ENCODE results near the gene MADD. TPM values are rescaled to one million over a fixed set of nuclear protein-coding genes. Genes with fewer than 3 reads are reported as not detected.

MADD gene
- total and polyA plus RNA-seq, 10 of the 15 experiments (the other 5 are each of a cell fraction or from before 2014, with no cell fraction given): 0.47 to 35.4 (median 17.6) TPM

DNA sequence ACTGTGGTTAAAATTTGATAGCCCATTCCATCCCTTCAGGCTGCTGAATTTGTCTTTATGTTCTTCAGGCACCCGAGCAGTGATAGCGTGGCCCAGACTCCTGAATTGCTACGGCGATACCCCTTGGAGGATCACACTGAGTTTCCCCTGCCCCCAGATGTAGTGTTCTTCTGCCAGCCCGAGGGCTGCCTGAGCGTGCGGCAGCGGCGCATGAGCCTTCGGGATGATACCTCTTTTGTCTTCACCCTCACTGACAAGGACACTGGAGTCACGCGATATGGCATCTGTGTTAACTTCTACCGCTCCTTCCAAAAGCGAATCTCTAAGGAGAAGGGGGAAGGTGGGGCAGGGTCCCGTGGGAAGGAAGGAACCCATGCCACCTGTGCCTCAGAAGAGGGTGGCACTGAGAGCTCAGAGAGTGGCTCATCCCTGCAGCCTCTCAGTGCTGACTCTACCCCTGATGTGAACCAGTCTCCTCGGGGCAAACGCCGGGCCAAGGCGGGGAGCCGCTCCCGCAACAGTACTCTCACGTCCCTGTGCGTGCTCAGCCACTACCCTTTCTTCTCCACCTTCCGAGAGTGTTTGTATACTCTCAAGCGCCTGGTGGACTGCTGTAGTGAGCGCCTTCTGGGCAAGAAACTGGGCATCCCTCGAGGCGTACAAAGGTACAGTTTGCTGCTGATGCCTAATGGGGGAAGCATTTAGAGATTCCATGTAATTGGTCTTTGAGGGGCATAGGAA, 4.7 kb downstream of the MADD start (continued):
- TF ChIP-seq RB1 (IDR thresholded peaks at IDR 0.05; ENCODE audit: borderline replicate concordance): no peak
- TF ChIP-seq POLR2A (IDR thresholded peaks at IDR 0.05; ENCODE audit: low read depth, low read length): no peak
- no peak for TF ChIP-seq KDM1A (IDR thresholded peaks at IDR 0.05; ENCODE audit: borderline replicate concordance)
- no peak for TF ChIP-seq STAT1 (conservative IDR thresholded peaks at IDR 0.05)

DNA sequence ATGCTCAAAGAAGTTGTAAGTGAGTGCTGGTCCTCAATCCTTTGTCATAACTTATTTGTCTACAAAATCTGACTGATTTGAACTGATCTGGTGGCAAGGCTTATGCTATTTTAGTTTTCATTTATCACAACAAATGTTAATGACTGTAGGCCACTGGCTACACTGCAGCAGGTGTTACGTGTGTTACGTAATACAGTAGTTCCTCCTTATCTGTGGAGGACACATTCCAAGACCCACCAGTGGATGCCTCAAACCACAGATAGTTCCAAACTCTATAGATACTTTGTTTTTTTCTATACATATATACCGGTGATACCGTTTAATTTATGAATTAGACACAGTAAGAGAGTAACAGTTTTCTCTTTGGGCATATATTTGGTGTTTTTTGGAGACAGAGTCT, 7.0 kb downstream of the MADD start:
- Histone ChIP-seq H3K4me1 (ENCODE audit: control insufficient read depth, insufficient read depth, low read length) (no peaks in the 10 kb centered on the region), H3K27me3 (replicated peaks in 1 of 2; ENCODE audit: control insufficient read depth in 2 of 2, insufficient read depth in 2 of 2, low read length in 1 of 2) (no peaks in the 10 kb centered on the region), H4K20me1 (ENCODE audit: control insufficient read depth, insufficient read depth) (no peaks in the 10 kb centered on the region), H3K4me2 (ENCODE audit: control insufficient read depth, insufficient read depth) (no peak overlapping the region), H3K79me2 (ENCODE audit: control insufficient read depth, insufficient read depth, low read length) (peaks cover 18% of the 10 kb centered on the region), H3K27ac (ENCODE audit: control insufficient read depth, insufficient read depth) (no peak overlapping the region), H2AFZ (ENCODE audit: control insufficient read depth, low read depth, low read length) (no peak overlapping the region), H3K9ac (ENCODE audit: control insufficient read depth, insufficient read depth, low read length) (no peak overlapping the region), H3K9me3 (replicated peaks; ENCODE audit: control insufficient read depth, insufficient read depth, low read length) (no peaks in the 10 kb centered on the region), H3K4me3 (no peak overlapping the region), H3K36me3 (ENCODE audit: control insufficient read depth in 2 of 2, insufficient read depth in 2 of 2, low read length in 1 of 2) (peaks cover 16 to 27% of the 10 kb centered on the region in 2 experiments)
- in situ Hi-C loops (cut with MboI): no loop called here
- RAD21 ChIA-PET (ENCODE audit: unreplicated experiment): no interaction called here
- SMC1A ChIA-PET (ENCODE audit: uncharacterized antibody, unreplicated experiment): no interaction called here
- FAIRE-seq (no peak), DNase-seq (ENCODE audit: low read depth, low spot score) (no peak), ATAC-seq (no peak)
- WGBS (ENCODE audit: insufficient coverage, insufficient replicate concordance, low lambda C conversion rate, missing lambda C conversion rate): 100% methylated on average over 4 of the region's 4 CpGs
- intact Hi-C loops (cut with micrococcal nuclease; ENCODE audit: unreplicated experiment): no loop called here
- no peak for TF ChIP-seq SUZ12 (IDR thresholded peaks at IDR 0.05; ENCODE audit: unreplicated experiment)
- no peak for TF ChIP-seq BHLHE40 (IDR thresholded peaks at IDR 0.05; ENCODE audit: borderline replicate concordance in 1 of 2, low read depth in 2 of 2, low read length in 1 of 2)
- CTCF ChIA-PET: interaction anchor here (0.5 to 1.4 kb wide), 2 partner anchors 17 to 335 kb away, joined by 3 read pairs; no protein-coding TSS in a partner anchor
- POLR2A ChIA-PET: interaction anchor here (0.6 kb wide), 1 partner anchor 29 kb away, joined by 4 read pairs; no protein-coding TSS in a partner anchor
- no TSS peak for BruUV-seq (replicated peaks)

All from GM12878 (cell line).